ENCODE data around the gene LRCH2.

GRCh38 chrX:115178473-115178872 lies 55.4 kb downstream of the LRCH2 start:
- TF ChIP-seq RAD21 (IDR thresholded peaks at IDR 0.05; ENCODE audit: low read length) (no peak), CTCF (conservative IDR thresholded peaks at IDR 0.05; ENCODE audit: low read depth, low read length) (no peak), RFX5 (IDR thresholded peaks at IDR 0.05; ENCODE audit: low read depth, low read length) (no peak), POLR2A (IDR thresholded peaks at IDR 0.05; ENCODE audit: low read depth, low read length) (no peak), FOS (IDR thresholded peaks at IDR 0.05; ENCODE audit: low read depth, low read length) (no peak), ELK1 (IDR thresholded peaks at IDR 0.05; ENCODE audit: borderline replicate concordance, low read depth, low read length) (no peak)
- TF ChIP-seq, protein P1, sequence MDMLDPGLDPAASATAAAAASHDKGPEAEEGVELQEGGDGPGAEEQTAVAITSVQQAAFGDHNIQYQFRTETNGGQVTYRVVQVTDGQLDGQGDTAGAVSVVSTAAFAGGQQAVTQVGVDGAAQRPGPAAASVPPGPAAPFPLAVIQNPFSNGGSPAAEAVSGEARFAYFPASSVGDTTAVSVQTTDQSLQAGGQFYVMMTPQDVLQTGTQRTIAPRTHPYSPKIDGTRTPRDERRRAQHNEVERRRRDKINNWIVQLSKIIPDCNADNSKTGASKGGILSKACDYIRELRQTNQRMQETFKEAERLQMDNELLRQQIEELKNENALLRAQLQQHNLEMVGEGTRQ (IDR thresholded peaks at IDR 0.05; ENCODE audit: low read depth, low read length) = no peak
